GM19452 (cell line): Measurements from ENCODE around the gene KREMEN1.

Experiments
- ATAC-seq: cut with Tn5 transposase; IDR thresholded peaks from one replicate; pipeline ENCODE4 v1.9.1; 2021; ENCODE audit not compliant: unreplicated experiment

Gene KREMEN1

DNA sequence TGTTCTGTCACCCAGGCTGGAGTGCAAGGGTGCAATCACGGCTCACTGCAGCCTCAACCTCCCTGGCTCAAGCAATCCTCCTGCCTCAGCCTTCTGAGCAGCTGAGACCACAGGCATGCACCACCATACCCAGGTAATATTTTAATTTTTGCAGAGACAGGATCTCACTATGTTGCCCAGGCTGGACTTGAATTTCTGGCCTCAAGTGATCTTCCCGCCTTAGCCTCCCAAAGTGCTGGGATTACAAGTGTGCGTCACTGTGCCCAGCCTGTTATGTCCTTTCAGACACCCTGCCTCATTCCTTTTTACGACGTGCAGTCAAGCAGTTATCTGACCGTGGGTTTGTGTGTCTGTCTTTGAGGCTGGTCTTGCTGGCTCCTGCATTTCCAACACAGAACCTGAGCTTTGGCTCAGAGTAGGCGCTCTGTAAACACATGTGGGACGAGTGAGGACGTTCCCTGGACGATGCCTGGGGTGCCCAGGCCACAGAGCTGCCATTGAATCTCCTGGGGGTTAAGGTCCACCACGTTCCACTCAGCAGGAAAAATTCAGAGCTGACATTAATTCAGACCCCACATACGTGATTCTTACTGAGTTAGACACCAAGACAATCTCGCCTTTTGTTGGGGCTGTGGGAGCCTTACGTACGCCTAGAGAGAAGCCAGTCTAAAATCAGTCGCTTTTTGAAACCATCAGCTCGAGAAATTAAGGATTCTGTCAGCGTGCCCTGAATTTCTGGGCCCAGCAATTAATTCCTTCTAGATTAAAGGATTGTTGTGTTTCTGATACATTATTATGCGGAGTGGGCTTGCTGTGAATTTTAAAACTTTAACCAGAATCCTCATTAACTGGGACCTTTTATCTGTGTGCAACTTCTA lies 111.4 kb downstream of the KREMEN1 start:
- no peak for ATAC-seq

DNA sequence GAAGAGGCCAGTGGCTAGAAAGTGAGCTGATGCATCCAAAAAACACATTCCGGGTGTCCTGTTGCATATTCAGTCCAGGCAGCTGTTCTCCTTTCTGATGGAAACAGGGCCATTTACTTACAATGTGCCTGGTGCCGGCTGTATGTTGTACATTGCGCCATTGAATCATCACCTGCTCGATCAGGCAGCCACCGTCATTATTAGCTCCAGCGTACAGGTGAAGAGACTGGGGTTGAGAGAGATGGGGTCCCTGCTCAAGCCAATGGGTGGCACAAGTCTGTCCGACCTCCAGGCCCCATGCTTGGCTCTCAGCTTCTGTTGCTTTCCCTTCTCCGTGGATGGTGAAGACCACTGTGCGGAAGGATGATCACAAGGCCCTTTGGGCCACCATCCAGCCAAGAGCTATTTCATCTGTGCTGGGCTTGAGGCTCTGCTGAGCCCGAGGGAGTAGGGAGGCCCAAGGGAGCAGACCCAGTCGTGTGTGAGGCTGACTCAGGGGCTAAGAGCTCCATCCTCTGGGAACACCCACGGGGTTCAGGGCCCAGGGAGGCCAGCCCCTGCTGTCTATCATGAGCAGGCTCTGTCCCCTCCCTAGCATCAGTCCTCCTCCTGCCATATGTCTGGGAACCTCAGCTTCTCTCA lies 112.1 kb downstream of the KREMEN1 start:
- no peak for ATAC-seq

DNA sequence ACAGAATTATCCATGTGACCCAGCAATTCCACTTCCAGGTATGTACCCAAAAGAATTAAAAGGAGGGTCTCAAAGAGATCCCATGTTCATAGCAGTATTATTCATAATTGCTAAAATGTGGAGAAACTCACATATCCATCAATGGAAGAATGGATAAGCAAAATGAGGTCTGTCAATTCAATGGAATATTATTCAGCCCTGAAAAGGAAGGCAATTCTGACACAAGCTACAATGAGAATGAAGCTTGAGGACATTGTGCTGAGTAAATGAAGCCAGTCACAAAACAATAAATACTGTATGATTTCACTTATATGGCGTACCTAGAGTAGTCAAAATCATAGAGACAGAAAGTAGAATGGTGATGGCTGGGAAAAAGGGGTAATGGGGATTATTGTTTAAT lies 113.5 kb downstream of the KREMEN1 start:
- no peak for ATAC-seq

DNA sequence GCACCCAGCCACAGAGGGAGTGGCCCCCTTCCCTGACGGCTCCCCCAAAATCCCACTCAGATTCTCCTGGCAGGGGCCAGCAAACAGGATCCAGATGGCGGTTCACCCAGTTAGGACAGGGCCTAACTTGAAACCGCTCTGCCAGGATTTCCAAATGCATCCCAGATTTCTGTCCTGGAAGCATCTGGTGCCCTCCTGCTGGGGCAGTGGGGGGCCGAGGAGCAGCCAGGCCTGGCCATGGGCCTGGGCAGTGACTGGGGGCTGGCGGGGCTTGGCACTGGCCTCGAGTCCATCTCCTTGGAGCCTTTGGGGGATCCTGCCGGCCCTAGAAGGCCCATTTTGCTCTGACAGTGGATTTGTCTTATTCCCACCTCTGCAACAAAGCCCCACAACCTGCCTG lies 115.0 kb downstream of the KREMEN1 start:
- ATAC-seq = no peak

DNA sequence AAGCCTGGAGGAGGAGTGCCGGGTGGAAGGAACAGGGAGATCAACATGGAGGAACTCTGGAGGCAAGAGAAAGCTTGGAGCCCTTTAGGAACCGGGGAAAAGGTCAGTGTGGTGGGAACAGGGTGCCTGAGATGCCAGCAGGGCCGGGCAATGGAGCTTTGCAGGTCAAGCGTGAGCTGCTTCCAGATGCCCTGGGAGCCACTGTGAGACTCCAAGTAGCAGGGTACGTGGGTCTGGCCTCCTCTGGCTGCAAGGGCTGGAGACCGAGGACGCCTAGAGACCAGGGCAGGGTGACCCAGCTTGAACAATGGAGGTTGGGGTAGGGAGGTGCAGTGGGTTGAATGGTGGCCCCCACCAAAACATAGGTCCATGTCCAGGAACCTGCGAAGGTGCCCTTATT lies 117.2 kb downstream of the KREMEN1 start:
- ATAC-seq = no peak

DNA sequence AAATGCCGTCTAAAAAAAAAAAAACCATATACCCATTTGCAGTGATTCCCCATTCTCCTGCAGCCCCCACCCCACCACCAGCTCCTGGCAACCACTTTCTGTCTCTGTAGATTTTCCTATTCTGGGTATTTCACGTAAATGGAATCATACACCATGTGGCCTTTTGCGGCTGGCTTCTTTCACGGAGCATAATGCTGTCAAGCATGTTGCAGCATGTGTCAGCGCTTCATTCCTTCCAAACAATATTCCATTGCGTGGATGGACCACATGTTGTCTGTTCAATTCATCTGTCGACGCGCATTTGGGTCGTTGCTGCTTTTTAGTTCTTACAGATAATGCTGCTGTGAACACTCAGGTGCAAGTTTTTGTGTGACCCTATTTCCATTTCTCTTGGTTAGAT lies 118.1 kb downstream of the KREMEN1 start:
- no peak for ATAC-seq

DNA sequence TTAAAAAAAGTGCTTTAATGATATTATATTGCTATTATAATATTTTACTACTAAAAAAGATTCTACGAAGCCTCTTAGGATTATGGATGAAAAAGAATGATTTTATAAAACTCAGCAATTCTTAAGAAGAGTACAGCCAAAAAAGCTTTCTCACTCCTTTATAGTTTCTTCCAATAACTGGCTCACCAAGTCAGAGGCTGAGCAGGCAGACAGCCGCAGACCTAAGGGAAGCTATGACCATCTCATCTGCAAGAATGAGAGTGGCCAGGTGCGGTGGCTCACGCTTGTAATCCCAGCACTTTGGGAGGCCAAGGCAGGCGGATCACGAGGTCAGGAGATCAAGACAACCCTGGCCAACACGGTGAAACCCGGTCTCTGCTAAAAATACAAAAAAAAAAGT lies 120.2 kb downstream of the KREMEN1 start:
- no peak for ATAC-seq

DNA sequence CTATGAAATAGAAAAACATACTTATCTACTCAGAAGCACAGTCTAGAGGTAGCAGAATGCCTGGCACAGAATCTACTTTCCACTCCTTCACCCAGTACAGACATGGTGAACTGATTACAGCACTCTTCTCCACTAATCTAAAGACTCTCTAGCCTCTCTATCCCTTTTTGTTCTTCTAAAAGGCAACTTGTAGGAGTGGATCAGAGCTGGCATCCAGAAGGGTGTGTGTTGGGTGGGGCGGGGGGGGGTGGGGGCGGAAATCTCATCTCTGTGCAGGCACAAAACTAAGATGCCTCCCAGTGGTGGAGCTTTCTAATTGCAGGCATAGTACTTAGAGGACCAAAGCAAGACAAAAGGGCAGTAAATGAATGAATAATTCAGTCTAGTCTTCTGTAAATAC lies 121.3 kb downstream of the KREMEN1 start:
- ATAC-seq = no peak

DNA sequence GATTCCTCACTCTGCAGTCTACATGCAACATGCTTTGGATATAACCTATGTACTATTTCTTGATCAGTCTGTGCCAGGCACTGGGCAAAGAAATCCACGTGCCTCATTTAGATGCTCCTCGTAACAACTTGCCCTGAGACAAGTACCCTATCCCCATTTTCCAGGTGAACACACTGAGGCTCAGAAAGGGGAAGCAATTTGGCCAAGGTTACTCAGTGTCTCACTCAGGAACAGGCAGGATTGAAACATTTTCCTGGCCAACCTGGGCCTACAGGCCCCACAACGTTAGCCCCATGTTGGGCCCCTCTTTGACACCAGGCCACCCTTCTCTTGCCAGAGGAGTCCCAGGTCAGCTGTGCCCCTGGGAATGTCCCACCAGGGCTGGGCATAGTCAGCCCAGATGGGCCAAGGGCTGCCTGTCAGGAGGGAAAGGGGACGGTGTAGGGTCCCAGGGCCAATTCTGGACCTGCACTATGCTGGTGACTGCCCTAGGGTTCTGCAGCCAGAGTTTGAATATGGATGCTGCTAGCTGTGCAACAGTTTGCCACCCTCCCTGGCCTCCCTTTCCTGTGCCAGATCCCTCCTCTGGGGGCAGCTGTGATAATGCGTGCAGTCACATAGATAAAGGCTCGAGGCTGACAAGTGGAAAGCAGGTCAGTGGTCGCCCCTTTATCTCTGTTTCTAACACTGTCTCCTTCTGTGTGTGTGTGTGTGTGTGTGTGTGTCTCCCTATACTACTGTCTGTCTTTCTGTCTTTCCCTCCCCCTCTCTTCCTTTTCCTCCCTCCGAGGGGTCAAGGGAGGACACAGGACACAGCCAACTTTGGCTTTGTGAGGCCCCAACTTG lies 122.5 kb downstream of the KREMEN1 start:
- no peak for ATAC-seq

DNA sequence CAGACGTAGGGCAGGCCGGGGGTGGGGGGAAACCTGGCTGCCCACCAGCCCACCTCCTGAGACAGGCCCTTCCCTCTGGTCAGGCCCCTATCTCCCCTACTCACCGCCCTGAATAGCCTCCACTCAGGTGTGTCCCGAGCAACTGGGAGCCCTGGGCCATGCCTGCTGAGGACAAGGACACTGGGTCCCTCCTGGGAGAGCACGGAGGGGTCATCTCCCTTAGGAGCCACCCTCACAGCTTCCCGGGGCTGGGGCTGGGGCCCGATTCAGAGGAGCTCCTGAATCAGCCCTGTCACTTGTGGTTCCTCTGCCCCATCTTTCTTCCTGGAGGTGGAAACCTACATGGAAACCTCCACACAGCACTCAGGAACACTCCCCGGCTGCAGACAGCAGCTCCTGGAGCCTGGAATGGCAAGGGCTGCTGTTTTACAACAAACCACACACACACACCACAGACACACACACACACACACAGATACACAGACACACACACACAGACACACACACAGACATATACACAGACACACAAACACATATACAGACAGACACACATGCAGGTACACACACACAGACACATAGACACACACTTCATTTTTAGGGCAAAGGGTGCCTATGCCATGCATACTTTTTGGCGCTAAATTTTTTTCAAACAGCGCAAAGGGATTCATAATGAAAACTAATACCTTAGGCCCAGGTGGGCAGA lies 123.3 kb downstream of the KREMEN1 start:
- no peak for ATAC-seq

DNA sequence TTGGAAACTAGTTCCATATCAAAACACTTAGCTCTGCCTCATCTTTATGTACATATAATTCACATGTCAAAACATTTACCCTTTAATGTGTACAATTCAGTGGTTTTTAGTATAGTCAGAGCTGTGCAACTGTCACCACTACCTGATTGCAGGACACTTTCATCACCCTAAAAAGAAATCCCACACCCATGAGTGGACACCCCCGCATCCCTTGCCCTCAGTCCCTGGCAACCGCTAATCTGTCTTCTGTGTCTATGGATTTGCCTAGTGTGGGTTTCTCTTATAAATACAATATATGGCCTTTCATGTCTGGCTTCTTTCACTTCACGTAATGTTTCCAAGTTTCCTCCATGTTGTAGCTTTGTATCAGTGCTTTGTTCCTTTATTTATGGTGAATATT lies 124.3 kb downstream of the KREMEN1 start:
- no peak for ATAC-seq

DNA sequence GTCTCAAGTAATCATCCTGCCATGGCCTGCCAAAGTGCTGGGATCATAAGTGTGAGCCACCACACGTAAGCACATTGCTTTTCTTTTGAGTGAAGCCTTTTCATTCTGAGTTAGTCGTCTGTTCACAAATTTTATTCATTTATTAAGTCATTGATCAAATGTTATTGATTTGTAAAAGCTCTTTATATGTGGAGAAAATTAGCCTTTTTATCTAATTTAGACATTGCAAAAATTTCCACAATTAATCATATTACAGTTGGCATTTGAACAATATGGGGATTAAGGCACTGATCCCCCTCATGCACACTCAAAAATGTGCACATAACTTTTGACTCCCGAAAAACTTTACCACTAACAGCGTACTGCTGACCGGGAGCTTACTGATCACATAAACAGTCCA lies 125.4 kb downstream of the KREMEN1 start:
- ATAC-seq = no peak

DNA sequence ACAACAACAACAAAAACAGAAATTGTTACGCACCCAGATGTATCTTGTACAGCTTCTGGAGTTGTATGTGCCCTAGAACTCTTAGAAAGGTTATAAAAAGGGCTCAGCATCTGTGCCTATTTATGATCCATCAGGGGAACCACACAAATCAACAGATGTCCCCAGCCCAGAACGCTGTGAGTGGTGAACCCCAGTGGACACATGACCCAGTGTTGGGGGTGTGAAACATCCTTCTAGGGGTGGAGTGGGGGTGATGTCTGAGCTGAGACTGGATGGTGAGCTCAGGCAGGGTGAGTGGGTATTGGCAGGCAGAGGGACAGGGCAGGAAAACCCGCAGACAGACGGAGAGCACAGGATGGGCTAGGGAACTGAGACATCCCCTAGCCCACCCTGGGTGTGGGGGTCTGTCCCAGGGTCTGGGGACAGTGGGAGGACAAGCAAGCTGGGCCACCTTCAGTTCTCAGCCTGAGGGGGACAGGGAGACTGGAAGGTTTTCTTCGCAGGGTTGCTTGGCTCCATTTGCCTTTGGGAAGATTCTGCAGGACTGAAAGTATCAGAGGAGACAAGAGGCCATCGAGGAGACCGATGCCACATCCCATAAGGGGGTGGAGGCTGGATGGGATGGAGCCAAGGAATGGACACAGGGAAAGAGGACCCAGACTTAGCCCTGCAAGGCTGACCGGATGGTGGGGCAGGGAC lies 127.0 kb downstream of the KREMEN1 start:
- no peak for ATAC-seq

DNA sequence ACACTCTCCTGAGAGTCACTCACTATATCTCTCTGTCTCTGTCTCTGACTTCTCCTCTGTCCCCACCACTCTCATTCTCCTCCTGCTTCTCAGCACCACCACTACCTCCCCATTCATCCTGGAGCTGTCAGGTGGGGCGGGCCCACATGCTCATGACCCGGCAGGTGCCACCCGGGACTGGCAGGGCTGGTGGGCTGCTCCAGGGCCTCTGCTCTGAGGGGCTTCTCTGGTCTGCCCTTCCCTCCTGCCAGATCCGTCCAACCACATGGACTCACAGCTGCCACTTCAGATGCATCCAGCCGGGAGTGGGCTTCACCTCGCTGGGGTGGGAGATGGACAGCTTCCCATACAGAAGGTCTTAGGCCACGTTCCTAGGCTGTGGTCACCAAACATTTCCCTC lies 128.1 kb downstream of the KREMEN1 start:
- ATAC-seq = no peak

DNA sequence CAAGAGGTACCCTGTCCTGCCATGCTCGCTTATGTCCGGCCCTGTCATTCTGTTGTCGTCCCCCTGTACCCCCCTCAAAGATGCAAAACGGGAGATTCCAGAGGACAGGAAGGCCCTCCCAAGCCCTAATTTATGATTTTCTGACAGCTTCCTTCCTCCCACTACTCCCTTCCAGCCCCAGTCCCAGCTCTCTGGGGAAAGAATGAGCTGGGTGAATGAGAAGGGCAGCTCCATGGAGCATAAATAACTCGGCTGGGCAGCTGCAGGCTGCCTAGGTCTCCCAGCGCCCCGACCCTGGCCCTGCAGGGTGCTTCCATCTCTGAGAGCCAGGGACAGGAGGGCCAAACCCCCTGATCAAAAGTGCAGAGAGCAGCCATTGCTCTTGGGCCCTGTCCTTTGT lies 128.9 kb downstream of the KREMEN1 start:
- ATAC-seq = no peak

DNA sequence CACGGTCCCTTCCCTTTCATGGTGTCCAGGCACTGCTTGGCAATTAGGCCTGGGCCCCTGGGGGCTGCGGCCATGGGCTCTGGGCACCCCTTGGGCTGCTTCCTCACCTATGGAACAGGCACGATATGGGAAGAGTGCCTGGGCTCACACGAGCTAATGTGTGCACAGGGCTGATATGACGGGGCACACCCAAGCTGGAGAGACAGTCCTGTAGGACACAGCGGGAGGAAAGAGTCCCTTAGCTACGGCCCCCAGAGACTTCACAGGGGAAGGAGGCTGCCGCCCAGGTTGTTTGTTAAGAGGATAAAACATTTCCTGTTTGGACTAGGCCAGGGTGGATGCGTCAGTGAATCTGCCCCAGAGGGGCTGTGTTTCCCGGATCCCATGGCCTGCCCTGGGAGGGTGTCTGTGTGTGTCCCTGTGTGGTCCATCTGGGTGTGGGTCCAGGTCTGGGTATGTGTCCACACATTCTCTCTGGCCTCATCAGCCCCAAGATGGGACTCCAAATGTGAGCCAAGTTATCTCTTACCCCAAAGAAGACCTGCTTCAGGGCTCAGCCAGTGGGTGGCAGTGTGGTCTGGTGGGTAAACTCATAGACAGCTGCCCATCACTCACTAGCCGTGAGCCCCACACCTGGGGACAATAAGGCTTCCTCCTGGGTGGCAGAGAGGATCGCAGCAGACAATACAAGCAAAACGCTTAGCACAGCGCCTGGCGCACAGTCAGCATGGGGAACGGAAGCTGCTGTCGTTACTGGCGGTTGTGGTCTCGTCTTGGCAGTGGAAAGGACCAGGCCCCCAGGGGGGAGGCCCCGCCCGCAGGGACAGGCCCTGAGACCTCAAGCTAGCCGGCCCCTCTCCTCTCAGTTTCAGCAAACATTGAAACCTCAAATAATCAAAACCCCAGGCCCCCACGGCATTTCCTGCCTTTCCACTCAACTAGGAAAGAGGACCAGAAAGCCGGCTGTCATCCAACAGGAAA lies 129.7 kb downstream of the KREMEN1 start:
- ATAC-seq = peak; percentile 63

DNA sequence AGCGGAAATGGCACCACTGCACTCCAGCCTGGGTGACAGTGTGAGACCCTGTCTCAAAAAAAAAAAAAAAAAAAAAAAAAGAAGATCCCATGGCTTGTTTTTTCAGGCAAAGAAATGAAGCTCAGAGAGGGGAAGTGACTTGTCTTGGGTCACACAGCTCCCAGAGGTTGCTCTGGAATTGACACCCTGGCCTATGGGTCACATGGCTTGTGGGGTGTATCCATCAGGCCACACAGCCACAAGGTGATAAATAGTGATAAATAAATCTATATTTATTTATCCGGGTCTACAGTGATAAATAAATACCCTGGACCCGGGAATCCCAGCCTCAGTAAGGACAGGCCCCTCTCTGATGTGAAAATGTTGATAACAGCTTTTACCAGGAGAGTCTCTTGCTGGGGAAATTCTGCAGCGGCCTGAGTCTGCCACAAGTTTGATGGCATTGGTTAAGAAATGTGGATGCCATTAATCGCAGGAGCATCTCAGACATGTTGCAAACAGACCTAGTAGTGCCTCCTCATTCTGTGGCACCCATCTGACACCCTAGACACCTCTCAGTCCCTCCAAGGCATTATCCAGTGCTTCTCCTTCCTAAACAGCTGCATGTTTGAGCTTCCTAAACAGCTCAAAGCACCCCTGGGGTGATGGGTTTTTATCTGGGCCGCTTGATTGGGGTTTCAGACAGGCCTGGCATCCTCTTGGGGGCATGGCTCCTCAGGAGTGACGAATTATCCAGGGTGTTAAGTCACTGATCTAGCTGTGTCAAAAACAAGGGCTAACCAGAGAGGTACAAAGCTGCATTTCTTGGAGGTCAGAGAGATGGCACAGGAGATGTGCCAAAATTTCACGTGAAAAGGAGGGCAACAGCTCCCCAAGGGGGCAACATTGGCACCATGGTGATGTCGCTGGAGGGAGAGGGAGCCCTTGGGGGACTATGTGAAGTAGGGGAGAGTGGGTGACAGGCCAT lies 130.9 kb downstream of the KREMEN1 start:
- ATAC-seq = no peak
